Lower lobe of right lung (tissue), 2 donors: ENCODE measurements around the gene HSPA12A. TPM values are rescaled to one million over a fixed set of nuclear protein-coding genes. Genes with fewer than 3 reads are reported as not detected.

Source experiments
- ATAC-seq, 2 donors: fragments of 200-7000 bp; cut with Tn5 transposase; one replicate each; pipeline ENCODE4 v1.9.1; 2020 to 2022; ENCODE audit warnings: mild to moderate bottlenecking in 2 of 2, moderate library complexity in 2 of 2
- DNase-seq: peaks from one replicate; pipeline ENCODE4 v3.0.0-alpha.2; 2020
- H3K27ac ChIP-seq: fragments of 200-600 bp; one replicate; pipeline ENCODE4 v1.8.0; 2022
- H3K27me3 ChIP-seq: fragments of 200-600 bp; one replicate; pipeline ENCODE4 v1.8.0; 2022; ENCODE audit warnings: low read depth
- H3K36me3 ChIP-seq: fragments of 200-600 bp; one replicate; pipeline ENCODE4 v1.8.0; 2022; ENCODE audit warnings: mild to moderate bottlenecking
- H3K4me1 ChIP-seq: fragments of 200-600 bp; one replicate; pipeline ENCODE4 v1.8.0; 2022
- H3K4me3 ChIP-seq: fragments of 200-600 bp; one replicate; pipeline ENCODE4 v1.8.0; 2022; ENCODE audit warnings: mild to moderate bottlenecking
- H3K9me3 ChIP-seq: fragments of 200-600 bp; one replicate; pipeline ENCODE4 v1.8.0; 2022
- CTCF ChIP-seq: fragments of 200-600 bp; IDR thresholded peaks from one replicate; pipeline ENCODE4 v1.8.0; 2022; ENCODE audit warnings: antibody characterized with exemption, mild to moderate bottlenecking
- intact Hi-C: fragments of 100-400 bp; cut with DNase I; formaldehyde crosslinking; loops from one replicate; pipeline ENCODE4 v1.11.0; 2022
- total RNA-seq: library from RNA; stranded (reverse); fragmentation: NEBNext Ultra II Directional; extraction: Animal tissue kit (Norgen Biotek cat#: 25700); gene quantifications from one replicate; pipeline ENCODE4 v1.2.1, GENCODE V29; 2021
- donor health status: DM: no; HTN: yes; CAD: no; lungs with severe emphysema.

HSPA12A gene
- total RNA-seq, 1 donor from 2014 or later, result 8.8 TPM

- no peaks in the 10 kb centered on the region for H3K4me1 ChIP-seq
- H3K9me3 ChIP-seq, result peaks cover 6% of the 10 kb centered on the region
- no peak for TF ChIP-seq CTCF
- no peak overlapping the region for H3K4me3 ChIP-seq
- H3K27ac ChIP-seq, result no peak overlapping the region
- intact Hi-C loops, result no loop called here
- H3K36me3 ChIP-seq, result no peaks in the 10 kb centered on the region
- peaks cover 3% of the 10 kb centered on the region for H3K27me3 ChIP-seq
- ATAC-seq (no peak), DNase-seq (no peak)
Measured at GRCh38 chr10:116653885-116654284, 88.5 kb downstream of the HSPA12A start.

- Histone ChIP-seq H3K27ac (no peak overlapping the region), H3K4me1 (no peaks in the 10 kb centered on the region), H3K27me3 (no peaks in the 10 kb centered on the region), H3K4me3 (no peak overlapping the region), H3K9me3 (peaks cover 6% of the 10 kb centered on the region), H3K36me3 (no peaks in the 10 kb centered on the region)
- DNase-seq, result no peak
- no peak for ATAC-seq
- intact Hi-C loops, result no loop called here
- no peak for TF ChIP-seq CTCF
Measured at GRCh38 chr10:116648903-116649302, 93.5 kb downstream of the HSPA12A start.

- H3K36me3 ChIP-seq, result no peaks in the 10 kb centered on the region
- H3K4me3 ChIP-seq, result no peak overlapping the region
- H3K27me3 ChIP-seq, result peaks cover 3% of the 10 kb centered on the region
- peaks cover 6% of the 10 kb centered on the region for H3K9me3 ChIP-seq
- no peak for ATAC-seq
- TF ChIP-seq CTCF, result no peak
- intact Hi-C loops, result no loop called here
- H3K4me1 ChIP-seq, result no peaks in the 10 kb centered on the region
- DNase-seq, result no peak
- no peak overlapping the region for H3K27ac ChIP-seq
Measured at GRCh38 chr10:116646502-116646901, 95.9 kb downstream of the HSPA12A start.

- Histone ChIP-seq H3K27ac (no peak overlapping the region), H3K36me3 (no peaks in the 10 kb centered on the region), H3K9me3 (no peaks in the 10 kb centered on the region), H3K4me1 (no peaks in the 10 kb centered on the region), H3K4me3 (no peak overlapping the region), H3K27me3 (no peaks in the 10 kb centered on the region)
- no peak for TF ChIP-seq CTCF
- intact Hi-C loops, result no loop called here
- DNase-seq (no peak), ATAC-seq (no peak)
Measured at GRCh38 chr10:116637830-116638229, 104.5 kb downstream of the HSPA12A start.

GRCh38 chr10:116636976-116637375, 105.4 kb downstream of the HSPA12A start:
- Histone ChIP-seq H3K27me3 (no peaks in the 10 kb centered on the region), H3K4me1 (no peaks in the 10 kb centered on the region), H3K36me3 (no peaks in the 10 kb centered on the region), H3K9me3 (no peaks in the 10 kb centered on the region), H3K27ac (no peak overlapping the region), H3K4me3 (no peak overlapping the region)
- ATAC-seq, result no peak
- TF ChIP-seq CTCF, result no peak
- no peak for DNase-seq
- intact Hi-C loops, result no loop called here

- no peaks in the 10 kb centered on the region for H3K27me3 ChIP-seq
- no peak overlapping the region for H3K27ac ChIP-seq
- no peak overlapping the region for H3K4me3 ChIP-seq
- H3K36me3 ChIP-seq, result no peaks in the 10 kb centered on the region
- no peak for TF ChIP-seq CTCF
- no peak for DNase-seq
- no peaks in the 10 kb centered on the region for H3K4me1 ChIP-seq
- intact Hi-C loops, result no loop called here
- H3K9me3 ChIP-seq, result no peaks in the 10 kb centered on the region
- ATAC-seq, result no peak
Measured at GRCh38 chr10:116636385-116636784, 106.0 kb downstream of the HSPA12A start.
